PFSK-1 (cell line): Measurements from ENCODE around the gene SPSB4.

Experiments used
- FOXP2 ChIP-seq: optimal IDR thresholded peaks from 2 replicates; pipeline ENCODE3; 2011; ENCODE audit warnings: borderline replicate concordance, control low read depth, inconsistent platforms; ENCODE audit not compliant: insufficient read depth; ENCODE audit errors: extremely low read length, extremely low read depth
- POLR2AphosphoS5 ChIP-seq: IDR thresholded peaks from 2 replicates; pipeline ENCODE4 v1.6.1; 2012; ENCODE audit warnings: low read depth, mild to moderate bottlenecking, control low read depth, low read length, moderate library complexity
- REST ChIP-seq, 2 experiments: IDR thresholded peaks; 2 replicates each; pipeline versions ENCODE4 v1.6.1 to v1.8.0; 2011 to 2012; ENCODE audit warnings: low read depth in 2 of 2, low read length in 2 of 2, control low read depth in 1 of 2, inconsistent platforms in 1 of 2, mild to moderate bottlenecking in 1 of 2, moderate library complexity in 1 of 2; ENCODE audit not compliant: insufficient read depth in 1 of 2
- SIN3A ChIP-seq: IDR thresholded peaks from 2 replicates; pipeline ENCODE4 v1.6.1; 2012; ENCODE audit warnings: mild to moderate bottlenecking, low read length, moderate library complexity, borderline replicate concordance; ENCODE audit not compliant: insufficient read depth
- TAF1 ChIP-seq: IDR thresholded peaks from 2 replicates; pipeline ENCODE4 v1.6.1; 2012; ENCODE audit warnings: low read length, control low read depth, borderline replicate concordance; ENCODE audit not compliant: insufficient read depth

Gene SPSB4

GRCh38 chr3:141126661-141127343, 75.7 kb downstream of the SPSB4 start:
- TF ChIP-seq FOXP2 (no peak), POLR2AphosphoS5 (no peak), REST (IDR thresholded peaks at IDR 0.05; ENCODE audit: insufficient read depth in 1 of 2, low read depth in 2 of 2, low read length in 2 of 2) (no peak), TAF1 (no peak), SIN3A (no peak)

- TF ChIP-seq TAF1 (no peak), FOXP2 (no peak), POLR2AphosphoS5 (no peak), SIN3A (no peak), REST (IDR thresholded peaks at IDR 0.05; ENCODE audit: insufficient read depth in 1 of 2, low read depth in 2 of 2, low read length in 2 of 2) (no peak)
Measured at GRCh38 chr3:141127344-141128125, 76.4 kb downstream of the SPSB4 start.

GRCh38 chr3:141128126-141128777, 77.1 kb downstream of the SPSB4 start:
- TF ChIP-seq POLR2AphosphoS5 (no peak), REST (IDR thresholded peaks at IDR 0.05; ENCODE audit: insufficient read depth in 1 of 2, low read depth in 2 of 2, low read length in 2 of 2) (no peak), FOXP2 (no peak), SIN3A (no peak), TAF1 (no peak)

- no peak for TF ChIP-seq REST (IDR thresholded peaks at IDR 0.05; ENCODE audit: insufficient read depth in 1 of 2, low read depth in 2 of 2, low read length in 2 of 2)
Measured at GRCh38 chr3:141129049-141129448, 77.9 kb downstream of the SPSB4 start.
